A673 (cell line): ENCODE results near the gene GPR17. TPM values are rescaled to one million over a fixed set of nuclear protein-coding genes. Genes with fewer than 3 reads are reported as not detected.

Experiments used
- BruUV-seq: library from RNA; stranded (reverse); fragments of 400-500 nt; replicated peaks from 2 replicates; lab custom pipeline; 2021; lab: Mats Ljungman, UMichigan
- CTCF ChIA-PET: fragments of 300-600 bp; sonication (Branson Sonifier 250); formaldehyde crosslinking; loops from one replicate; lab custom pipeline; 2022; ENCODE audit warnings: antibody characterized with exemption; lab: Charles Lee
- POLR2A ChIA-PET: fragments of 300-600 bp; sonication (Branson Sonifier 250); formaldehyde crosslinking; loops from one replicate; lab custom pipeline; 2022; ENCODE audit warnings: antibody characterized with exemption; ENCODE audit not compliant: low non-redundant PET; lab: Charles Lee
- DNase-seq: peaks from one replicate; pipeline ENCODE4 v3.0.0-alpha.2; 2015; ENCODE audit warnings: low spot score
- H3K27ac ChIP-seq: fragments of 200-600 bp; sonication (generic); 2 replicates; pipeline ENCODE4 v1.5.1; 2016; ENCODE audit warnings: mixed run types, low read depth, mild to moderate bottlenecking, mixed read lengths, antibody characterized with exemption, low read length; ENCODE audit not compliant: poor library complexity, severe bottlenecking
- H3K27me3 ChIP-seq: fragments of 200-600 bp; sonication (generic); replicated peaks from 2 replicates; pipeline ENCODE4 v1.6.1; 2017; ENCODE audit warnings: mixed run types, low read depth, mild to moderate bottlenecking, mixed read lengths, antibody characterized with exemption, low read length; ENCODE audit not compliant: insufficient read depth, poor library complexity
- H3K36me3 ChIP-seq: fragments of 200-600 bp; sonication (generic); 2 replicates; pipeline ENCODE4 v1.6.1; 2016; ENCODE audit warnings: mixed run types, mild to moderate bottlenecking, mixed read lengths, antibody characterized with exemption, low read length; ENCODE audit not compliant: insufficient read depth, poor library complexity, severe bottlenecking
- H3K4me1 ChIP-seq: fragments of 200-600 bp; sonication (generic); 2 replicates; pipeline ENCODE4 v1.6.1; 2017; ENCODE audit warnings: mixed run types, mild to moderate bottlenecking, mixed read lengths, antibody characterized with exemption, low read length; ENCODE audit not compliant: insufficient read depth, poor library complexity, severe bottlenecking
- H3K4me3 ChIP-seq: fragments of 200-600 bp; sonication (generic); 2 replicates; pipeline ENCODE4 v1.5.1; 2016; ENCODE audit warnings: low read depth, mixed run types, mild to moderate bottlenecking, mixed read lengths, low read length; ENCODE audit not compliant: poor library complexity, severe bottlenecking
- H3K9me3 ChIP-seq: fragments of 200-600 bp; sonication (generic); 2 replicates; pipeline ENCODE4 v1.6.1; 2016; ENCODE audit warnings: mixed run types, low read depth, mild to moderate bottlenecking, mixed read lengths, antibody characterized with exemption, low read length; ENCODE audit not compliant: poor library complexity, severe bottlenecking
- EZH2 ChIP-seq: fragments of 200-600 bp; sonication (generic); IDR thresholded peaks from 2 replicates; pipeline ENCODE4 v1.6.1; 2017; ENCODE audit warnings: borderline replicate concordance, low read depth, mild to moderate bottlenecking, mixed read lengths, antibody characterized with exemption, low read length; ENCODE audit not compliant: poor library complexity, severe bottlenecking
- intact Hi-C: fragments of 100-400 bp; cut with micrococcal nuclease; formaldehyde crosslinking; loops from one replicate; pipeline ENCODE4 v1.10.0; 2022; ENCODE audit not compliant: unreplicated experiment
- total RNA-seq: library from RNA; stranded (reverse); gene quantifications from 2 replicates; pipeline ENCODE4 v1.2.3, GENCODE V29; 2021
- TF ChIP-seq, protein P1 (sequence below): fragments of 300-800, 200-600 bp; sonication (generic); conservative IDR thresholded peaks from 2 replicates; pipeline ENCODE4 v1.5.1; 2017; ENCODE audit warnings: low read depth, mild to moderate bottlenecking, antibody characterized with exemption, low read length, moderate library complexity, mixed read lengths

The GPR17 gene
- total RNA-seq, 1 experiment from 2014 or later: 0.45 TPM

DNA sequence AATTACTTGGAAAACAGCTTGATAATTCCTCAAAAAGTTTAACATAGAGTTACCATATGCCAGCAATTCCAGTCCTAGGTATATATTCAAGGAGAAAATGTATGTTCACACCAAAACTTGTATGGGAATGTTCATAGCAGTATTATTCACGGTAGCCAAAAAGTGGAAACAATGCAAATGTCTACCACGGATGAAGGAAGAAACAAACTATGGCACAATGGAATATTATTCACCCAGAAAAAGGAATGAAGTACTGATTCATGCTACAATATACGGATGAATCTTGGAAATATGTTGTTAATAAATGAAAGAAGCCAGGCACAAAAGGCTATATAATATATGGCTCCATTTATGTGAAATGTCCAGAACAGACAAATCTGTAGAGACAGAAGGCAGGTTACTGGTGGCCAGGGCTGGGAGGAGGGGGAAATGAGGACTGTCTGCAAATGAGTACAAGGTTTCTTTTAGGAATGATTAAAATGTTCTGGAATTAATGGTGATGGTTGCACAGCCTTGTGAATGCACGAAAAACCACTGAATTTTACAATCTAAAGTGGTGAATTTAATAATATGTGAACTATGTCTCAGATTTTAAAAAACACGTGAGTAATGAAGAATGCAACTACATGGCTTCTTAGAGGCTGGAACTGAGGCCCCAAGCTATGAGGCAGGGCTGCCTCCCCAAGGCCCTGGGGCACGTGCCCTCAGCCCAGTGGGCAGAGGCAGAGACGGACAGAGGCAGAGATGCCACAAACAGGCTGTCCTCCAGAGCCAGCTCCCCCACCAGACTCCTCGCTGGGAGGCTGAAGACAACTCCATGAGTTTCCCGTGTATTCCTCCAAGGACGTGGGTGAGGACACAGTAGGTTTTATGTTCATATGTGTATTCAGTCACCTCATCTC is 24.4 kb downstream of the GPR17 start:
- Histone ChIP-seq H3K27ac (no peak overlapping the region), H3K9me3 (no peaks in the 10 kb centered on the region), H3K27me3 (peaks cover 6% of the 10 kb centered on the region), H3K4me3 (no peak overlapping the region), H3K4me1 (no peaks in the 10 kb centered on the region), H3K36me3 (no peaks in the 10 kb centered on the region)
- POLR2A ChIA-PET: no interaction called here
- CTCF ChIA-PET: no interaction called here
- TF ChIP-seq, protein P1, sequence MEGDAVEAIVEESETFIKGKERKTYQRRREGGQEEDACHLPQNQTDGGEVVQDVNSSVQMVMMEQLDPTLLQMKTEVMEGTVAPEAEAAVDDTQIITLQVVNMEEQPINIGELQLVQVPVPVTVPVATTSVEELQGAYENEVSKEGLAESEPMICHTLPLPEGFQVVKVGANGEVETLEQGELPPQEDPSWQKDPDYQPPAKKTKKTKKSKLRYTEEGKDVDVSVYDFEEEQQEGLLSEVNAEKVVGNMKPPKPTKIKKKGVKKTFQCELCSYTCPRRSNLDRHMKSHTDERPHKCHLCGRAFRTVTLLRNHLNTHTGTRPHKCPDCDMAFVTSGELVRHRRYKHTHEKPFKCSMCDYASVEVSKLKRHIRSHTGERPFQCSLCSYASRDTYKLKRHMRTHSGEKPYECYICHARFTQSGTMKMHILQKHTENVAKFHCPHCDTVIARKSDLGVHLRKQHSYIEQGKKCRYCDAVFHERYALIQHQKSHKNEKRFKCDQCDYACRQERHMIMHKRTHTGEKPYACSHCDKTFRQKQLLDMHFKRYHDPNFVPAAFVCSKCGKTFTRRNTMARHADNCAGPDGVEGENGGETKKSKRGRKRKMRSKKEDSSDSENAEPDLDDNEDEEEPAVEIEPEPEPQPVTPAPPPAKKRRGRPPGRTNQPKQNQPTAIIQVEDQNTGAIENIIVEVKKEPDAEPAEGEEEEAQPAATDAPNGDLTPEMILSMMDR: no peak
- no peak for TF ChIP-seq EZH2
- no TSS peak for BruUV-seq
- DNase-seq: no peak
- intact Hi-C loops: no loop called here

DNA sequence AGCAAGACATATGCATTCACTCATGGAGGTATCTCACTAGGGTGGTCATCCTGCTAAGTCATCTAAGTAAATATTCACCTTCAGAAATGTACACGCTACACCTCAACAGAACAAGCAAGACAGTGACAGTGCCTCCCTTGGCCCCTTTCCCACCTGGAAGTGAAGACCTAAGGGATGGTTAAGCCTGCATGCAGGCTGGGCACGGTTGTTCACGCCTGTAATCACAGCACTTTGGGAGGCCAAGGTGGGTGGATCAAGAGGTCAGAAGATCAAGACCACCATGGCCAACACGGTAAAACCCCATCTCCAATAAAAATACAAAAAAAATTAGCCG is 25.0 kb downstream of the GPR17 start:
- H3K36me3 ChIP-seq: no peaks in the 10 kb centered on the region
- H3K27ac ChIP-seq: no peak overlapping the region
- intact Hi-C loops: no loop called here
- CTCF ChIA-PET: no interaction called here
- no TSS peak for BruUV-seq
- TF ChIP-seq EZH2: no peak
- TF ChIP-seq, protein P1: no peak
- DNase-seq: no peak
- POLR2A ChIA-PET: no interaction called here
- H3K9me3 ChIP-seq: no peaks in the 10 kb centered on the region
- H3K4me3 ChIP-seq: no peak overlapping the region
- H3K4me1 ChIP-seq: no peaks in the 10 kb centered on the region
- peaks cover 4% of the 10 kb centered on the region for H3K27me3 ChIP-seq

GRCh38 chr2:127671557-127672302 is 25.8 kb downstream of the GPR17 start:
- DNase-seq: no peak
- BruUV-seq: no TSS peak
- Histone ChIP-seq H3K27ac (no peak overlapping the region), H3K27me3 (peaks cover 7% of the 10 kb centered on the region), H3K4me3 (no peak overlapping the region), H3K9me3 (no peaks in the 10 kb centered on the region), H3K36me3 (no peaks in the 10 kb centered on the region), H3K4me1 (no peaks in the 10 kb centered on the region)
- intact Hi-C loops: no loop called here
- ChIA-PET POLR2A (no interaction called here), CTCF (no interaction called here)
- TF ChIP-seq, protein P1: no peak
- TF ChIP-seq EZH2: no peak
